ENCODE data around the gene KLK7. TPM values are rescaled to one million over a fixed set of nuclear protein-coding genes. Genes with fewer than 3 reads are reported as not detected.

The KLK7 gene
- total RNA-seq, 8 experiments from 2014 or later: 0.13 TPM; not detected in 7

- 0 to 100% (median 51%) methylated on average over 1 of the region's 3 CpGs for WGBS, 10 experiments
- in situ Hi-C loops (cut with MboI; ENCODE audit: low pct_unique_long_range_greater_than_20kb in 2 of 9, low sequenced_read_pairs in 9 of 9, unreplicated experiment in 9 of 9): no loop called here
Observed at GRCh38 chr19:50964266-50964665, 19.5 kb downstream of the KLK7 start.

DNA sequence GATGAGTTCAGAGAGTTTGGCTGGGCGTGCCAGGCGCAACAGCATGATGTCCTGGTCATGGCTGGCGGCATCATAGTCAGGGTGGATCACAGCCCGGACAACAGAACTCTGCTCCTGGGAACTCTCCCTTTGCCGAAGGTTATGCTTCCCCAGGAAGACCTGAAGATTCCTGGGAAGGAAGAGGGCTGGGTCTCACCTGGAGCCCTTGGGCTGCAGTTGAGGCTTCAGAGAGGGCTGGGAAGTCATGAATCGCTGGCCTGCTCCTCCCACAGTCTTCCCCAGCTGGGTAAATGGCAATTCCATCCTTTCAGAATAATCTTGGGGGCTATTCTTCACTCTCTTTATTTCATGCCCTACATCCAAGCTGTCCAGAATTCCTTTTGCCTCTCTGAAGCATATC is 20.3 kb downstream of the KLK7 start:
- WGBS, 10 experiments: 0 to 100% (median 7%) methylated on average over 1 to 6 of the region's 6 CpGs; no CpG with 5 or more reads in 5 of the 10 experiments
- Histone ChIP-seq H3K4me3 (no peak overlapping the region), H3K4me1 (replicated peaks in 1 of 2) (no peaks in the 10 kb centered on the region), H3K27ac (no peak overlapping the region)
- ATAC-seq (replicated peaks in 6 of 8): no peak
- in situ Hi-C loops (cut with MboI; ENCODE audit: low pct_unique_long_range_greater_than_20kb in 2 of 9, low sequenced_read_pairs in 9 of 9, unreplicated experiment in 9 of 9): no loop called here

More at GRCh38 chr19:50964266-50964665, 19.5 kb downstream of the KLK7 start:
- H3K27ac ChIP-seq: no peak overlapping the region
- H3K4me3 ChIP-seq: no peak overlapping the region
- no peak for ATAC-seq (replicated peaks in 6 of 8)
- H3K4me1 ChIP-seq (replicated peaks in 1 of 2): no peaks in the 10 kb centered on the region

GRCh38 chr19:50962245-50962644 is 21.5 kb downstream of the KLK7 start:
- Histone ChIP-seq H3K4me3 (no peak overlapping the region), H3K4me1 (replicated peaks in 1 of 2) (no peaks in the 10 kb centered on the region), H3K27ac (no peak overlapping the region)
- in situ Hi-C loops (cut with MboI; ENCODE audit: low pct_unique_long_range_greater_than_20kb in 2 of 9, low sequenced_read_pairs in 9 of 9, unreplicated experiment in 9 of 9): no loop called here
- ATAC-seq (replicated peaks in 6 of 8): no peak
- 0 to 91% (median 45%) methylated on average over 1 of the region's 1 CpG; no CpG with 5 or more reads in 2 of the 10 experiments for WGBS, 10 experiments

GRCh38 chr19:50959731-50960500 is 23.8 kb downstream of the KLK7 start:
- Histone ChIP-seq H3K4me1 (replicated peaks in 1 of 2) (no peaks in the 10 kb centered on the region), H3K27ac (no peak overlapping the region), H3K4me3 (no peak overlapping the region)
- 17 to 100% (median 50%) methylated on average over 1 to 2 of the region's 9 CpGs; no CpG with 5 or more reads in 6 of the 10 experiments for WGBS, 10 experiments
- no peak for ATAC-seq (replicated peaks in 6 of 8)
- in situ Hi-C loops (cut with MboI; ENCODE audit: low pct_unique_long_range_greater_than_20kb in 2 of 9, low sequenced_read_pairs in 9 of 9, unreplicated experiment in 9 of 9): no loop called here

DNA sequence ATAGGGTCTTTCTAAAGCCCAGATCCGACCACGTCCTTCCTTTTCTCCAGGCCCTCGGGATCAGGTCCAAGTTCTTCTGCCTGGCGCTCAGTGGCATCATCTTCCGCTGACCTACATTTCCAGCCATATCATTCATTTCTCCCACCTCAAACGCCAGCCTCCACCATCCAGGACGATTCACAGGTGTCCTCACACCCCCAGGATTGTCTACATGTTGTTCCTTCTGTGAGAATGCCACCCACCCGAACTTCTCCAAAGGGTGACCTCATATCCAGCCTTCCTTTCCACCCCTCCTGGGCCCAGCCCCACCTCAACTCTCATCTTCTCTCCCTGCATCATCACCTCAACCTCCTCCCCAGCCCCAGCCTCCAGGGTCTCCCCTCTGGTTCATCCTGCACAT is 26.1 kb downstream of the KLK7 start:
- ATAC-seq (replicated peaks in 6 of 8): no peak
- in situ Hi-C loops (cut with MboI; ENCODE audit: low pct_unique_long_range_greater_than_20kb in 2 of 9, low sequenced_read_pairs in 9 of 9, unreplicated experiment in 9 of 9): no loop called here
- no peak overlapping the region for H3K27ac ChIP-seq
- H3K4me3 ChIP-seq: no peak overlapping the region
- WGBS, 10 experiments: 0 to 60% (median 33%) methylated on average over 1 to 7 of the region's 8 CpGs; no CpG with 5 or more reads in 3 of the 10 experiments
- no peaks in the 10 kb centered on the region for H3K4me1 ChIP-seq (replicated peaks in 1 of 2)

GRCh38 chr19:50952910-50953309 is 30.8 kb downstream of the KLK7 start, which contains the start of gene KLK5:
Gene KLK5 (minus strand): TSS chr19:50953038. CDS start chr19:50952657, 381 bp downstream.
- Histone ChIP-seq H3K4me3 (no peak within 1 kb of the TSS), H3K27ac (no peak within 1 kb of the TSS), H3K4me1 (replicated peaks in 1 of 2) (no peaks in the 10 kb centered on the region)
- in situ Hi-C loops (cut with MboI; ENCODE audit: low pct_unique_long_range_greater_than_20kb in 2 of 9, low sequenced_read_pairs in 9 of 9, unreplicated experiment in 9 of 9): no loop called here
- no CpG with 5 or more reads among the region's 7 CpGs for WGBS, 10 experiments
- no peak for ATAC-seq (replicated peaks in 6 of 8)

DNA sequence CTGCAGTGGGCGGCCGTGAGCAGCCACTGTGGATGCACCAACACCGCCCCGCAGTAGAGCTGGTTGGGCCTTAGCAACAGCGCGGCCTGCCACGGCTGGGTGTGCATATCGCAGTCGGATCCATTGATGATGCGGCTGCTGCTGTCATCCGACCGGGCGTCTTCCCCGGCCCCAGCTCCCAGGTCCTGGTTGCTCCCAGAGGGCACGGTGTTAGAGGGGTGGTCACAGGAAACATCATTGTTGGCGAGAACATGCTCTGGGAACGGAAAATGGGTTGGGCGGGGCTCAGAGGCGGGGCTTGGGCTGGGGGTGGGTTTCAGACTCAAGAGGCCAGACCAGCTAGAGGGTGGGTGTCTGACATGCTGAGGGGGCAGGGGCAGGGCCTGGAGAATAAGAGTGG is 33.9 kb downstream of the KLK7 start:
- Histone ChIP-seq H3K4me3 (no peak overlapping the region), H3K27ac (no peak overlapping the region), H3K4me1 (replicated peaks in 1 of 2) (no peaks in the 10 kb centered on the region)
- in situ Hi-C loops (cut with MboI; ENCODE audit: low pct_unique_long_range_greater_than_20kb in 2 of 9, low sequenced_read_pairs in 9 of 9, unreplicated experiment in 9 of 9): loop anchor here in 1 of 9 experiments (25.0 kb wide), 1 partner anchor 588 kb away; the partner anchor contains the start of gene NAPSA
- no CpG with 5 or more reads among the region's 19 CpGs for WGBS, 10 experiments
- ATAC-seq (replicated peaks in 6 of 8): no peak

DNA sequence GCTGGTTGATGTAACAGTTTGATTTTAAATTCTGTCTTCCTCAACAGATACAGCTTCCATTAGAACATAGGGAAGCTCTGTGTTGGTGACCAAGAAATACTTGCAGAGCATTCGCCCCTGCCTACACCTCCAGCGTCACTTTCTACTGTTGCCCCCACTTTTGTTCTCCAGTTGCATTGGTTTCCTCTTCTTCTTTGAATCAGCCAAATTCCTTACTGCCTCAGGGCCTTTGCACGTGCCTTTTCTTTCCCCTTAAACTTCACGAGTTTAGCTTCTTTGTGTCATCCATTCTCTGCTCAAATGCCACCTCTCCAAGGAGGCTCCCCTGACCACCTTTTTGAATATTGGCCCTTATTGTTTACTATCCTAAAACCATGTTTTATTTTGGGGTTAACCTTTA is 36.6 kb downstream of the KLK7 start:
- H3K4me1 ChIP-seq (replicated peaks in 1 of 2): no peaks in the 10 kb centered on the region
- H3K4me3 ChIP-seq: no peak overlapping the region
- ATAC-seq (replicated peaks in 6 of 8): no peak
- H3K27ac ChIP-seq: no peak overlapping the region
- 14 to 61% (median 24%) methylated on average over 1 to 4 of the region's 4 CpGs; no CpG with 5 or more reads in 2 of the 10 experiments for WGBS, 10 experiments
- in situ Hi-C loops (cut with MboI; ENCODE audit: low pct_unique_long_range_greater_than_20kb in 2 of 9, low sequenced_read_pairs in 9 of 9, unreplicated experiment in 9 of 9): loop anchor here in 1 of 9 experiments (25.0 kb wide), 1 partner anchor 585 kb away; the partner anchor contains the start of gene NAPSA

- WGBS, 10 experiments: 12 to 58% (median 42%) methylated on average over 2 to 4 of the region's 4 CpGs; no CpG with 5 or more reads in 2 of the 10 experiments
- H3K4me3 ChIP-seq: no peak overlapping the region
- in situ Hi-C loops (cut with MboI; ENCODE audit: low pct_unique_long_range_greater_than_20kb in 2 of 9, low sequenced_read_pairs in 9 of 9, unreplicated experiment in 9 of 9): loop anchor here in 1 of 9 experiments (25.0 kb wide), 1 partner anchor 582 kb away; the partner anchor contains the start of gene NAPSA
- no peaks in the 10 kb centered on the region for H3K4me1 ChIP-seq (replicated peaks in 1 of 2)
- ATAC-seq (replicated peaks in 6 of 8): no peak
- H3K27ac ChIP-seq: no peak overlapping the region
Observed at GRCh38 chr19:50944795-50945194, 38.9 kb downstream of the KLK7 start.

- no peak overlapping the region for H3K4me3 ChIP-seq
- no peaks in the 10 kb centered on the region for H3K4me1 ChIP-seq (replicated peaks in 1 of 2)
- no peak overlapping the region for H3K27ac ChIP-seq
- in situ Hi-C loops (cut with MboI; ENCODE audit: low pct_unique_long_range_greater_than_20kb in 2 of 9, low sequenced_read_pairs in 9 of 9, unreplicated experiment in 9 of 9): loop anchor here in 1 of 9 experiments (25.0 kb wide), 1 partner anchor 581 kb away; the partner anchor contains the start of gene NAPSA
- 0 to 81% (median 55%) methylated on average over 1 to 10 of the region's 10 CpGs; no CpG with 5 or more reads in 1 of the 10 experiments for WGBS, 10 experiments
- ATAC-seq (replicated peaks in 6 of 8): peak in 1 of 8 experiments; percentile 52
Observed at GRCh38 chr19:50943074-50943828, 40.5 kb downstream of the KLK7 start.

GRCh38 chr19:50939596-50939995 is 44.1 kb downstream of the KLK7 start:
- no peak overlapping the region for H3K27ac ChIP-seq
- ATAC-seq (replicated peaks in 6 of 8): no peak
- no peak overlapping the region for H3K4me3 ChIP-seq
- in situ Hi-C loops (cut with MboI; ENCODE audit: low pct_unique_long_range_greater_than_20kb in 2 of 9, low sequenced_read_pairs in 9 of 9, unreplicated experiment in 9 of 9): loop anchor here in 2 of 9 experiments (10.0 to 25.0 kb wide), 2 partner anchors 155 to 577 kb away; partner anchors contain the start of gene NAPSA (in 1 of the 2)
- no peaks in the 10 kb centered on the region for H3K4me1 ChIP-seq (replicated peaks in 1 of 2)
- 0 to 48% (median 18%) methylated on average over 1 to 2 of the region's 2 CpGs; no CpG with 5 or more reads in 2 of the 10 experiments for WGBS, 10 experiments

DNA sequence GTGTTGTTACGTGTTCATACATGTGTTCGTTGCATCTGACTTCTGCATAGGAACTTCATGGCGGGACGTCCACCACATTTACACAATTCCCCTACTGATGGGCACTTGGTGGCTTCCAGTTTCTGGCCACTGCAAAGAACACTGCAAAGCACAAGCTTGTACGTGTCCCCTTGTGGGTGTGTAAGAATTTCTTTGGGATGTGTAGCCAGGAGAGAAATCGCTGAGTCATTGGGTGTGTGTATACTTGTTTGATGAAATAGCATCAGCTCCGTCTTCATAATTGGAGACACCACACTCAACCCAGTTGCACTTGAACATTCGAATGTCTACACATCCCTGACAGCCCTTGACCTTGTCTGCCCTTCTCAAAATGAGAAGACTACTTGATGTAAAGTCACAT is 50.1 kb downstream of the KLK7 start:
- in situ Hi-C loops (cut with MboI; ENCODE audit: low pct_unique_long_range_greater_than_20kb in 2 of 9, low sequenced_read_pairs in 9 of 9, unreplicated experiment in 9 of 9): loop anchor here in 2 of 9 experiments (10.0 to 25.0 kb wide), 2 partner anchors 161 to 571 kb away; partner anchors contain the start of gene NAPSA (in 1 of the 2)
- WGBS, 10 experiments: 10 to 100% (median 81%) methylated on average over 1 to 8 of the region's 8 CpGs; no CpG with 5 or more reads in 1 of the 10 experiments
- peak in 2 of 8 experiments; percentile 67 to 74 for ATAC-seq (replicated peaks in 6 of 8)
- Histone ChIP-seq H3K27ac (no peak overlapping the region), H3K4me3 (no peak overlapping the region), H3K4me1 (replicated peaks in 1 of 2) (no peaks in the 10 kb centered on the region)

DNA sequence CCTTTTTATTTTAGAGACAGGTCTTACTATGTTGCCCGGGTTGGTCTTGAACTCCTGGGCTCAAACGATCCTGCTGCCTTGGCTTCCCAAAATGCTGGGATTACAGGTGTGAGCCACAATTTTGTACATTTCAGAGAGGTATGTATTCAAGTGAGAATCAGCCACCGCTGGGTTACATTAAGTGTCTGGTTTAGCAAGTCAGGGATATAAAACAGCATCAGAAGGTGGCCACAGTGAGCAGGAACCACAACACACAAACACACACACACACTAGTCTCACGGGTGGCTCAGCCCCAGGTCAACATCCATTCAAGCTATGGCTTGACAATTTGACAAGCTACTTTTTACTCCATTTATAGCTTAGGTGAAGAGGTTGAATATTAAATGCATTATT is 51.0 kb downstream of the KLK7 start:
- ATAC-seq (replicated peaks in 6 of 8): no peak
- Histone ChIP-seq H3K4me1 (replicated peaks in 1 of 2) (no peaks in the 10 kb centered on the region), H3K4me3 (no peak overlapping the region), H3K27ac (no peak overlapping the region)
- 0 to 100% (median 53%) methylated on average over 1 to 4 of the region's 4 CpGs; no CpG with 5 or more reads in 1 of the 10 experiments for WGBS, 10 experiments
- in situ Hi-C loops (cut with MboI; ENCODE audit: low pct_unique_long_range_greater_than_20kb in 2 of 9, low sequenced_read_pairs in 9 of 9, unreplicated experiment in 9 of 9): loop anchor here in 2 of 9 experiments (10.0 to 25.0 kb wide), 2 partner anchors 162 to 570 kb away; partner anchors contain the start of gene NAPSA (in 1 of the 2)

Data from motor neuron (in vitro differentiated cells).